ENCODE results near the gene SEMA3E. TPM values are rescaled to one million over a fixed set of nuclear protein-coding genes. Genes with fewer than 3 reads are reported as not detected.

The SEMA3E gene
- total RNA-seq, 1 donor from 2014 or later: 4.6 TPM

DNA sequence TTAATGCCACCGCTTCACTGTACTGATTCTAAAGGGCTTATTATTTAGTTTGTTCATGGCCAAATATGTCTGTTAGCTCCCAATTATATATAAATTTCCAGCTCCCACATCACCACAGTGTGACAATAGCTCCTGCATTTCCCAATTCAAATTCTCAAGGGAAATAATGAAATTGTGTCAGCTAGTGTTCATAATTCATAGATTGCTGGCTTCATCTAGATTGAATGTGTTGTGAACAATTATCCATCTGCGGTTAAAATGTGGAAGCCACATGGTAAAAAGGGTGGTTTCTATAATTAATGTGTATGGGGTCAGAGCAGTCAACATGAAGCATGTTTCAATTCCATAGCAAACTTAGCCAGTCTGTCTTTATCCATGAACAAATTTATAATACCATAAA is 154.3 kb downstream of the SEMA3E start:
- H3K4me2 ChIP-seq (ENCODE audit: low read length): no peak overlapping the region
- H3K9me3 Mint-ChIP-seq (ENCODE audit: unreplicated experiment): no peaks in the 10 kb centered on the region
- DNase-seq (ENCODE audit: low read depth): no peak

GRCh38 chr7:83492802-83493201 is 156.1 kb downstream of the SEMA3E start:
- FAIRE-seq: no peak
- H3K27ac Mint-ChIP-seq (ENCODE audit: unreplicated experiment): no peak overlapping the region
- no peak overlapping the region for H3K4me3 Mint-ChIP-seq (ENCODE audit: unreplicated experiment)

More for the DNA sequence above, 154.3 kb downstream of the SEMA3E start:
- H3K4me1 ChIP-seq (ENCODE audit: insufficient read depth, low read length): no peaks in the 10 kb centered on the region
- H3K27me3 Mint-ChIP-seq (ENCODE audit: low read depth, unreplicated experiment): no peaks in the 10 kb centered on the region
- H2AFZ ChIP-seq (ENCODE audit: low read depth, low read length): no peak overlapping the region
- no peak overlapping the region for H3K27ac Mint-ChIP-seq (ENCODE audit: unreplicated experiment)
- FAIRE-seq: no peak
- no peak overlapping the region for H3K27ac ChIP-seq (ENCODE audit: low read depth, low read length)
- H3K4me1 Mint-ChIP-seq (ENCODE audit: low read depth, unreplicated experiment): peaks cover 6% of the 10 kb centered on the region
- H3K9me3 ChIP-seq (ENCODE audit: insufficient read depth, low read depth, low read length): no peaks in the 10 kb centered on the region
- H3K79me2 ChIP-seq (ENCODE audit: insufficient read depth, low read length): no peaks in the 10 kb centered on the region
- H3K27me3 ChIP-seq (ENCODE audit: insufficient read depth, low read length): no peaks in the 10 kb centered on the region
- H3K4me3 ChIP-seq (ENCODE audit: insufficient read depth, low read depth, low read length): no peak overlapping the region
- H3K36me3 ChIP-seq (ENCODE audit: insufficient read depth, low read length): no peaks in the 10 kb centered on the region
- H3K9ac ChIP-seq (ENCODE audit: low read length): no peak overlapping the region
- H3K36me3 Mint-ChIP-seq (ENCODE audit: low read depth, unreplicated experiment): no peaks in the 10 kb centered on the region
- no peak overlapping the region for H3K4me3 Mint-ChIP-seq (ENCODE audit: unreplicated experiment)
- no peaks in the 10 kb centered on the region for H4K20me1 ChIP-seq (ENCODE audit: insufficient read depth, low read length)
- TF ChIP-seq EZH2 (IDR thresholded peaks at IDR 0.05; ENCODE audit: insufficient read depth, low read length): no peak
- TF ChIP-seq CTCF (IDR thresholded peaks at IDR 0.05; ENCODE audit: insufficient read depth, low read depth, low read length): no peak

More at GRCh38 chr7:83492802-83493201, 156.1 kb downstream of the SEMA3E start:
- Mint-ChIP-seq H3K27me3 (ENCODE audit: low read depth, unreplicated experiment) (no peaks in the 10 kb centered on the region), H3K36me3 (ENCODE audit: low read depth, unreplicated experiment) (no peaks in the 10 kb centered on the region), H3K9me3 (ENCODE audit: unreplicated experiment) (no peaks in the 10 kb centered on the region), H3K4me1 (ENCODE audit: low read depth, unreplicated experiment) (peaks cover 6% of the 10 kb centered on the region)
- H3K4me2 ChIP-seq (ENCODE audit: low read length): no peak overlapping the region
- TF ChIP-seq CTCF (IDR thresholded peaks at IDR 0.05; ENCODE audit: insufficient read depth, low read depth, low read length): no peak
- TF ChIP-seq EZH2 (IDR thresholded peaks at IDR 0.05; ENCODE audit: insufficient read depth, low read length): no peak
- no peaks in the 10 kb centered on the region for H3K9me3 ChIP-seq (ENCODE audit: insufficient read depth, low read depth, low read length)
- no peak for DNase-seq (ENCODE audit: low read depth)
- H2AFZ ChIP-seq (ENCODE audit: low read depth, low read length): no peak overlapping the region
- no peak overlapping the region for H3K9ac ChIP-seq (ENCODE audit: low read length)
- H3K79me2 ChIP-seq (ENCODE audit: insufficient read depth, low read length): no peaks in the 10 kb centered on the region
- no peak overlapping the region for H3K27ac ChIP-seq (ENCODE audit: low read depth, low read length)
- no peaks in the 10 kb centered on the region for H3K36me3 ChIP-seq (ENCODE audit: insufficient read depth, low read length)
- no peak overlapping the region for H3K4me3 ChIP-seq (ENCODE audit: insufficient read depth, low read depth, low read length)
- no peaks in the 10 kb centered on the region for H4K20me1 ChIP-seq (ENCODE audit: insufficient read depth, low read length)
- no peaks in the 10 kb centered on the region for H3K4me1 ChIP-seq (ENCODE audit: insufficient read depth, low read length)
- no peaks in the 10 kb centered on the region for H3K27me3 ChIP-seq (ENCODE audit: insufficient read depth, low read length)

Data from astrocyte (in vitro differentiated cells and primary cell).